GM18526 (cell line): ENCODE measurements around the gene LGALS1.

Experiments
- POLR2A ChIP-seq: IDR thresholded peaks from 3 replicates; pipeline ENCODE4 v1.6.1; 2011; ENCODE audit not compliant: insufficient read length; ENCODE audit errors: extremely low read depth

The LGALS1 gene

DNA sequence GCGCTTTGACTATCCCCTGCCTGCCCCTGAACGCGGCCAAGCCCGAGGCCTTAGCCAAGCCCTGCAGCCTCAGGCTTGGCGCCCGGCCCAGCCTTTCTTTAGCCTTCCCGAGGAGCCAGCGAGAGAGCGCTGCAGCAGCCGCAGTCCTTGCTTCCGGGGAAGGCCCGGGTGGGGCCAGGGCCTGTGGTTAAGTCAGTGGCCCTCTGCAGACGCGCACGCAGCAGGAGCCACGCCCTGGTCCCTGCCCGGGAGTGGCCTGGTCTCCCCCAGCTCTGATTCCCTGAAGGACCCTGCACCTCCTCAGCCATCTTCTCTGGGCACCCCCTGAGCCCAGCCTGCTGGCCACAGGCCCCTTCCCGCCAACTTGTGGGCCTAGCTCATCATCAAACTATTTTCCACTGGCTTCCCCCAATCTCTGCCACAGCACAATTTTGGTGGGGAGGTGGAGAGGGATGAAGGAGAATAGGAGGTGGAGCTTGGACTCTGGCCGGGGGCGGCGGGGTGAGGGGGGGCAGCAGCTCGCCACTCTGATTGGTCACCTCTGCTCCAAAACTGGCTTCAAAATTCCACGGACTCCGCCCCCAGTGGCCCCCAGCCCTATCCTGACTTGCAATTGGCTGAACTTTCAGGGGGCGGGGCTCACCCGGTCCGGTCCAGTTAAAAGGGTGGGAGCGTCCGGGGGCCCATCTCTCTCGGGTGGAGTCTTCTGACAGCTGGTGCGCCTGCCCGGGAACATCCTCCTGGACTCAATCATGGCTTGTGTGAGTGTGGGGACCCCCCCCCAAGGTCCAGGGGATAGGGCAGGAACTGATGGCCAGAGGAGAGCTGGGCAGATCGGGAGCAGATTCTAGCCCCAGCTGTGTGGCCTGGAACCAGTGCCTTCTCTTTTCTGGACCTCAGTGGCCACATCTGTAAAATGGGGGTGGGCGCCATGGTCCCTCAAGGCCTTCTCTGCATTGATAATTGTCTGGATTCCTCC lies at the start of gene LGALS1:
Gene LGALS1 (plus strand): TSS at position 686 of the 979 bp plus-strand sequence. CDS start 67 bp downstream, at position 753.
- TF ChIP-seq POLR2A: peak; percentile 85

DNA sequence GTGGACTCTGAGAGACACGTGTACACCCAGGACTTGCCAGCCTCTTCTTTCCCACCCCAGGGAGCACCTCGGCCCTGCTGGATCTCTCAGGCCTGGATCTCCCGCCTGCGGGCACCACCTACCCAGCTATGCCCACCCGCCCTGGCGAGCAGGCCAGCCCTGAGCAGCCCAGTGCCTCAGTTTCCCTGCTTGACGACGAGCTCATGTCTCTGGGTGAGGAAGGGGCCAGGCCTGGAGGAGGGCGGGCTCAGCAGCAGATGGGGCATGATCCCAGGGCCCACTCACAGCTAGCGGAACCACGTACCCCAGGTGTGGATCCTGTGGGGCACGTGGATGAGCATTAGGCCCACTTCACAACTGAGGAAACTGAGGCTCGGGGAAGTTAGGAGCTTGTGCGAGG lies 49.7 kb upstream of the LGALS1 start:
- TF ChIP-seq POLR2A: no peak

DNA sequence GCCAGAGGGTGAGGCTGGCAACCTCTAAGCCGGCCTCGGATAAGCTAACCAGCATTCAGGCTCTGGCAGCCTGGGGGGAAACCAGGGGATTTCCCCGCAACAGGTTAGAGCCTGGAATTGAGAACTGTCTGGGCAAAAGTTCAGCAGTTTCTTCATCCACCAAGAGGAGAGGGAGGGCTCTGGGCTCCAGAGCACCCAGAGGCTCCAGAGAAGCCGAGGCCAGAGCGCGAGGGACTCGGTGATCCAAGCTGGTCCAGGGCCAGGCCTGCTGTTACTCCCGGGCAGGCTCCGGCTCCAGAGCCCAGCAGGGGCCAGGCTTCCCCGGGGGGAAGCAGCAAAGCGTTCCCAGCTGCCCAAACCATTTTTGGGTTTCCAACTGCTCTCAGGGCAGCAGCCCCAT lies 49.3 kb upstream of the LGALS1 start:
- TF ChIP-seq POLR2A: no peak

DNA sequence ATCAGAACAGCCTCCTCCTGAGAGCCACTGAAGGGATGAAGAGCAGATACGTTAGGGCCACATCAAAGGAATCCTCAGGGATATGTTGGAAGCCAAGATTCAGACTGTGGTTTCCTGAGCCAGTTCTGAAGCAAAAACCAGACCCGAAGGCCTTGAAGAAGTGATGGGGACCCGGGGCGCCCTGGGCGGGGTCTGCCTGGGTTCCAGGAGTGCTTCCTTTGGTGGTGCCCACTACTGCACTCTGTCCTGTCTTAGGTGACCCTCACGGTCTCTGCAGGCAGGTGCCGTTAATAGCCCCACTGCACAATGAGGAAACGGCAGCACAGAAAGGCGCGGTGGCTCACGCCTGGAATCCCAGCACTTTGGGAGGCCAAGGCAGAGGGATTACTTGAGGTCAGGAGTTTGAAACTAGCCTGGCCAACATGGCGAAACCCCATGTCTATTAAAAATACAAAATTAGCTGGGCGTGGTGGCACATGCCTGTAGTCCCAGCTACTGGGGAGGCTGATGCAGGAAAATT lies 48.8 kb upstream of the LGALS1 start:
- TF ChIP-seq POLR2A: no peak

DNA sequence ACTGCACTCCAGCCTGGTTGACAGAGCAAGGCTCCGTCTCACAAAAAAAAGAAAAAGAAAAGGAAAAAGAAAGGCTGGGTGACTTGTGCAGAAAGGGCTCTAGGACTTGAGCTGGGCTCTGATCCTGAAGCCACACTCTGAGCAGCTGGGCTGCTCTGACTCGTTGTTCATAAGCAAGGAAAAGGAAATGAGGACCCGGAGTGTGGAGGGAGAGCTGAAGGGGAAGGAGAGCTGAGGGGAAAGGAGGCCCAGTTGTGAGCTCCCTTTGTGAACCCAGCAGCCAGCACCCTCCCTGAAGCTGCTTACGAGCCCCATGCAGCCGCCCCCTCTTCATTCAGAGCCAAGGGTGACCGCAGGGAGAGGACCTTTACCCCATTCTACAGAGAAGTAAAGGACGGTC lies 48.3 kb upstream of the LGALS1 start:
- TF ChIP-seq POLR2A: no peak

DNA sequence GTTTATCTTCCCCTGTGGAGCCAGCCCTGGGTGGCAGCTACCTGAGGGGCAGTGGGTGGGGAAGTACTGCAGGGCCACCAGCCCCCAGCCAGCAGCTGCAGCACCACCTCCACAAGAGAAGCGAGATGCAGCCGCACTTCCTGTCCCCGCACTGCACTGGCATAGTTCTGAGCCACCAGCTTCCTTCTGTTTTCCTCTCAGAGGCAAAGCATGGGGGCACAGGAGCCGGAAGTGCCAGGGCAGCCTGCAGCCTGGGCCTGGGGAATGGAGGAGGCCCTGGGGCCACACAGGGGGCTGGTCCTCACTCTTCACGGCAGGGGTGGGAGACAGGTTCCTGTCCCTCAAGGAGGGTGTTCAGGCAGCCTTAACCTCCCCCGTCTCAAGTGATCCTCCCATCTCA lies 47.9 kb upstream of the LGALS1 start:
- no peak for TF ChIP-seq POLR2A

DNA sequence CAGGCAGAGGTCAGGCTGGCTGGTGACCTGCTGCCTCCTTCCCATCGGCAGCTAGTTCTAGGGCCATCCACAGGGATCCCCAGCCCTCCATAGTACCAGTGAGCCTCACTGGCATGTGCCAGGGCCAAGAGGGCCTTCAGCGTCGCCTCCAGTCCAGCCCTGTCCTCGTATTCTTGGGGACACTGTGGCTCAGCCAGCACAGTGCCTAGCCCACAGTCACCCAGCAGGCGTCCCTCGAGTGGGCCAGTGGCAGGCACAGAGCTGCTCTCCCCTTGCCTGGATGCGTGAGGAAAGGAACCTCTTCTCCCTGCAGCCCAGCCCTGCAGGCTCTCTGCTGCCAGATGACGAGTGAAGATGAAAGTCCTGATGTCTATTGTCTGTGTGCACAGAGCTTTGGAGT lies 46.6 kb upstream of the LGALS1 start:
- no peak for TF ChIP-seq POLR2A

DNA sequence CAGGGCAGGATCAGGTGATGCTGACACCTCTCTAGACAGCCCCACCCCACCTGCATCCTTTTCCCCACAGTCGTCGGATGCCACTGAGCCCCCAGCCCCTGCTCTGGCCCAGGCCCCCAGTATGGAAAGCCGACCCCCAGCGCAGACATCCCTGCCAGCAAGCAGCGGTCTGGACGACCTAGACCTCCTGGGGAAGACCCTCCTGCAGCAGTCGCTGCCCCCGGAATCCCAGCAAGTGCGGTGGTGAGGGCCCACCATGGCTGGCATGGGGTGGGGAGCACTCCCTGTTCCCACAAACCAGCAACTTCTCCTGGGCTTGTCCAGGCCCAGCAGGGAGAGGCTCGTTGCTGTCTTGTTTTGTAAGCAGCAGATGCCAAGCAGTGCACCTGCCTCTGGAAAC lies 45.5 kb upstream of the LGALS1 start:
- no peak for TF ChIP-seq POLR2A

DNA sequence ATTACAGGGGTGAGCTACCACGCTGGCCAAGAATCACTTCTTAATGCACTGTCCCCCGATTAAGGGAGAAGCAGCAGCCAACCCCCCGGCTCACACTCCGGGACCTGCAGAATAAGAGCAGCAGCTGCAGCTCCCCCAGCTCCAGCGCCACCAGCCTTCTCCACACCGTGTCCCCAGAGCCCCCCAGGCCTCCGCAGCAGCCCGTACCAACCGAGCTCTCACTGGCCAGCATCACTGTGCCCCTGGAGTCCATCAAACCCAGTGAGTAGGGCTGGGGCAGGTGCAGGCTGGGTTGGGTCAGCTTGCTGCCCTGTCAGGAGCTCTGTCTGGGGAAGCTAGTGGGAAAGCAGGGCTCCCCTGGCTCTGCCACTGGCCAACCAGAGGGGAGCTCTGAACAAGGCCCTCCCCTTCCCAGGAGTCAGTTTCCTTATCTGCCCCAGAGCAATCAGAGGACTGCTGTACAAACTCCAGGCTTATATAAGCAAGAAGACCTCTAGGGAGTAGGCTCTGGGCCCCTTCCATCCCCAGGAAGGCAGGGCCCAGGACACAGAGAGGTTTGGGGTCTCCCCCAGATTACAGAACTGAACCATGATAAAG lies 44.5 kb upstream of the LGALS1 start:
- TF ChIP-seq POLR2A: no peak

DNA sequence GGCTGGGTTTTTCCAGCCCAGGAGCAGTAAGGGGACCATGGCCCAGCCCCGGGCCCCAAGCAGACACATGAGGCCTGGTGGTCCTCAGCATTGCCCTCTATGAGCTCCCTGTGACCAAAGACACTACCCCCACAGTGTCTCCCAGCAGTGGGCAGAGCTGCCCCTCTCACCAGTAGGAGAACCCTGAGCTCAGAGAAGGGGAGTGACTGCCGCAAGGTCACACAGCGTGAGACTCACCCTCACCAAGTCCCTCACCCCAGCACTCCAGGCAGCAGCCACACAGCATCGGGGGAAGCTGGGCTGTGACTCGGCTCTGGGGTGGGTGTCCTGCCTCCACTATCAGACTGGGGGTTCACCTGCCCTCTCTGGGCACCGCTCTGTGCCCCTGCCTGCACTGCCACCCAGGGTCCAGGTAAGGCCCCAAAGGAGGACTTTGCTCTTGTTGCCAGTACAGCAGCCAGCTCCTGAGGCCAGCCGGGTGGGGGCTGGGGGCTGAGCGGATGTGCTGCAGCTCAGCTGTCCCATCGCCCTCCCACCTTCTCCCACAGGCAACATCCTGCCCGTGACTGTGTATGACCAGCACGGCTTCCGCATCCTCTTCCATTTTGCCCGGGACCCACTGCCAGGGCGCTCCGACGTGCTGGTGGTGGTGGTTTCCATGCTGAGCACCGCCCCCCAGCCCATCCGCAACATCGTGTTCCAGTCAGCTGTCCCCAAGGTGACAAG lies 43.8 kb upstream of the LGALS1 start:
- TF ChIP-seq POLR2A: no peak

DNA sequence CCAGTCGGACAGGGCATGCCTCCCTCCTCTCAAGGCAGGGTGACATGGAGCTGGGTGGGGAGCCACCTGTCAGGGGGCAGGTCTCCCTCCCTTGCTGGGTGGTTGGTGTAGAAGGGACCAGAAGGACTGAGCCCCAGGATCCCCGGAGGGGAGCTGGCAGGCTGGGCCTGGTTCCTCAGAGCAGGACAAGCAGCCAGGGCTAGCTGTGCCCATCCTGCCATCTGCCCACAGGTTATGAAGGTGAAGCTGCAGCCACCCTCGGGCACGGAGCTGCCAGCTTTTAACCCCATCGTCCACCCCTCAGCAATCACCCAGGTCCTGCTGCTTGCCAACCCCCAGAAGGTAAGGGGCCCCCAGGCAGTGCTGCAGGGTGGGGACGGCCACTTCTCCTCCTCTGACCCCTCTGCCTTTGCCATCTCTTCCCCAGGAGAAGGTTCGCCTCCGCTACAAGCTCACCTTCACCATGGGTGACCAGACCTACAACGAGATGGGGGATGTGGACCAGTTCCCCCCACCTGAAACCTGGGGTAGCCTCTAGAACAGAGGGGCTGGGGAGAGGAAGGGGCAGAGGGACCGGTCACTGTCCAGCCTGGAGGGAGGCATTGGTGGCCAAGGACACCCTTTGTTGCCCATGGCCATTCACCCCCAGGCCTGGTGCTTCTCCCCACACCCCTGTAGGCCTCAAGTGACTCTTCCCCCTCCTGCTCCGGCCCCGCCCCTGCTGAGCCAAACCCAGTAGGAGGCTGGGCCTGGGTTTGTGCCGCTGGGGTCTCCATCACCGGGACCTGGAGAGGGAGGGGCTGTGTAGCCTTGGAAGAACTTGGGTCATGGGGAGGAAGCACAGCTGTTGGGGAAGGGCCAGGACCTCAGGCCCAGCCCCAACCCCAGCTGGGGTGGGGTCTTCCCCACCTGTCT lies 43.0 kb upstream of the LGALS1 start:
- TF ChIP-seq POLR2A: no peak

DNA sequence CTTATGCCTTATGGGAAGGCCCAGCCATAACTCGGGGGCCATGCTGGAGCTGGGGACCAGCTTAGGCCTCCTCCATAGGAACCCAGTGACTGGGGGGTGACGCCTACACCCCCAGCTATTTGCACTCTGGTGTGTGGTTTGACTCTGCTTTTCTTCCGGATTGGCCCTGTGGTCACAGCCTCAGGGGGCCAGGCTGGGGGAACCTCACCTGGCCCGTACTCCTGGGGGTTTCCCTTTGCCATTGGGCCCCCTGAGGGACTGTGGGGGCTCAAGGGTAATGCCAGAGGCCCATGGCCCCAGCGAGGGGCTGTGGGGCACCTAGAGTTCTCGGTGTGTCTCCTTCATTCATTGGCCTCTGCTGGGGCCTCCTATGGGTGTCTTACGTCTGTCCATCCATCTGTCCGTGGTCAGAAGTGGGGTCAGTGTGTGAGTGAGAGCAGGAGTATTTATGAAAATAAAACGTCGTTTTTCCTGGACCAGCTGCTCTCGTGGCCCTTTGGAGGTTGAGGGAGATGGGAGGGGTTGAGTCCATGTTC lies 42.3 kb upstream of the LGALS1 start:
- no peak for TF ChIP-seq POLR2A

DNA sequence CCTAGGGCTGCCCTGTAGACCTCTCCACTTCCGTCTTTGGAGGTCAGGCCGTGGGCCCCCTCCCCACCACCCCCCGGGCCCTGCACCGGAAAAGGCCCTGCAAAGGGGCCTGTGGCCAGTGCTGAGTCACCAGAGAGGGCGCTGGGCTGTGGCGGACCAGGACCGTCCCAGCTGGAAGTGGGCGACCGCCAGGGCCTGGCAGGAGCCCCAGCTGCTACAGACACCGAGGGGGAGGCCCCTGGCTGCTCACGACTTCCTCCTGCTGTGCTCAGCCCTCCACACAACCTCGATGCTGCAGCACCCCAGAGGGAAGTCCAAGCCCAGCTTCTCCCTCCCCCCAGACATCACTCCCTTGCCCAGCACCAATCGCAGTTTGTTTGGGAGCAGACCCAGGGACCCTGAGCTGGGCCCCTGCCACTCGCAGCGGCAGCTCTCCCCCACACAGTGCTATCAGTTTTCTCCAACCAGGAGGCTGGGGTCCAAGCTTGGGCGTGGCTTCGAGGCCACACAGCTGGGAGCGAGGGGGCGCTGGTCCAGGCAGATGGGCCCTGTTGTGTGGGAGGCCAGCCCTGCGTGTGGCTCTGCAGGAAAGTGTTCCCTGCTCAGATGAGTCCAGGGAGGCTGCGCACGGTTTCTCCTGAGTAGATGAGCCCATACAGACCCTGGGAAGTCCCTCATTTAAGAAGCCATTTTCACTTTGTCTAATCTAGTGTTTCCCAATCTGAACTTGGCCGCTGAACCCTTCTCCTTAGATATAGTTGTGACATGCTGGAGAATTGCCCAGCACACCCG lies 41.6 kb upstream of the LGALS1 start:
- TF ChIP-seq POLR2A: peak; percentile 35
